ENCODE results near the gene BEX5.
"Not testable (repeated sequence)": the region's sequence is repeated elsewhere in the genome, so short reads cannot be mapped to it uniquely, and the experiment has no call there.

The BEX5 gene

DNA sequence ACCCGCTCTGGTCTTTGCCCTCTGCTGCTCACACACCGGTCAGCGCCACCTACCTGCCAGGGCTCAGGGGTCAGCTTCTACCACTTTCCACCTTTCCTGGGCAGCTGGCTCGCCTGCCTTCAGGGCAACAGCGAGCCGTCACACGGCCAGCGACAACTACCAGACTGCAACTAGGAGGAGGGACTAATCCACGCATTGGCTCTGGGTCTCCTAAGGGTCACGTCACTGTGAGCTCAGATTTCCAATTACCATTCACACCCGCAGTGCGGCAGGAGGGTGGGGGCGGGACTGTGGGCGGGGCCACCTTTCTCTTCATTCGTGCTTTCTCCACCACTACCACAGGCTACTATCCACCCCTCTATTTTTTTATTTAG, at the start of gene BEX5:
Gene BEX5, minus strand, starts transcription at position 172 of the 374 bp plus-strand sequence. CDS start 1,712 bp downstream, outside the sequence.
- peak; percentile 25 to 28 for DNase-seq (ENCODE audit: low read depth in 2 of 2)

DNA sequence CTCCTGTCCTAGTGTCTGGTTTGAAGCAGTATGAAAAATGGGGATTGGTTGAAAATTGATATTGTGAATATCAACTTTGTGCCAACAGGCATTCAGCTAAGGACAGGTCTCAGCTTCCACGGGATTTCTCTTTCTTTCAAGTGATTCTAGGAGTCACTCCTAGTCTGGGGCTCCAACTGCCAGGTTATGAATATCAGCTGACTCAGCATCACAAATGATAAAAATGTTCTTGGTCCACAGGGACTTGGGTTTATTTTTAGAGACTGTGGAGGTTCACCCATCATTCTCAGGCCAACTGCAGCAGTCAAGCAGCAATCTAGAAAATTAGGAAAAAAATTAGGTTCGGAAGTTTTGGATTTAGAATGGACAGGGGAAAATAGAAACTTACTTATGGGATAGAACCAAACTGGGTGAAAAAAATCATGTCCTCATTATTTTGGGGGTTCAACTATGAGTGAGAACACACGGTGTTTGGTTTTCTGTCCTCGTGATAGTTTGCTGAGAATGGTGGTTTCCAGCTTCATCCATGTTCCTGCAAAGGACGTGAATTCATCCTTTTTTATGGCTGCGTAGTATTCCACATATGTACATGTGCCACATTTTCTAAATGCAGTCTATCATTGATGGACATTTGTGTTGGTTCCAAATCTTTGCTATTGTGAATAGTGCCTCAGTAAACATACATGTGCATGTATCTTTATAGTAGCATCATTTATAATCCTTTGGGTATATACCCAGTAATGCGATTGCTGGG, 30.4 kb upstream of the BEX5 start:
- DNase-seq (ENCODE audit: low read depth in 2 of 2): no peak

DNA sequence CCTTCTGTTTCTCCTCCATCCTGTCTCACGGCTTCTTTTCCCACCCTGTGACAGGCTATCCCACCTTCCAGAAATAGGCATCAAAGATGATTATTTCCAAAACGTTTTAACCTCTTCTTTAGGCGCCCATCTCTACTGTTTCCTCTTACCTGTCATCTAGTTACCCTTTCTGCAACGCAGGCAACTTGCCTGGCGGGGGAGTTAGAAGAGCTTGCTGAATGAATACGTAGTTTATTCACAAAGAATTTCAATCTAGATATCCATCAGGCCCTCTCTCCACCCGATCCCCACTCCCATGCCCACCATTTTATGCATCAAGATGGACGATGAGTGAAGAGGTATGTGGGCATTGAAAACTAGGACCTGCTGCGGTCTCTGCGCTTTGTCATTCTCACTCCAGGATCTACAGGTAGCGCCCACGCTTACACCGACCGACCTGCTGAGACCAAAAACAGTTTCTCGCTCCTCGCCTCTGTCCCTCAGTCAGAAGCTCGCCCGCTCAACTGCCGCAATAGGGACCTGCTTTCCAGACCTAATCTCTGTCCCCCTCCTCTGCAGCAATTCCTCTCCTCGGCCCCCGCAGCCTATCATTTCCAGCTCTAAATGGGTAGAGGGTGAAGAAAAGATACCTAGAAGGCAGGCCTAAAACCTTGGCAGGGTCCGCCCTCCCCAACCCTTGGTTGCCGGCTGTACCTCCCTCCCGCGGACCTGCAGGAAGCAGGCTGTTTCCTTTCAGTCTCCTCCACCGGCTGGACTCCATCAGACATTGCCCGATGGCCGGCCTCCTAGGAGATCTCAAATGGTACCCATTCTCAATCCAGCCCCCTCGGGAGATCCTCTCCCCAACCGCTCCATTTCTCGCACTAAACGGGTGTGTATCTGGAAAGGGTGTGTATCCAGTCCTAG, 624 bp downstream of the BEX5 start:
- no peak for DNase-seq (ENCODE audit: low read depth in 2 of 2)

DNA sequence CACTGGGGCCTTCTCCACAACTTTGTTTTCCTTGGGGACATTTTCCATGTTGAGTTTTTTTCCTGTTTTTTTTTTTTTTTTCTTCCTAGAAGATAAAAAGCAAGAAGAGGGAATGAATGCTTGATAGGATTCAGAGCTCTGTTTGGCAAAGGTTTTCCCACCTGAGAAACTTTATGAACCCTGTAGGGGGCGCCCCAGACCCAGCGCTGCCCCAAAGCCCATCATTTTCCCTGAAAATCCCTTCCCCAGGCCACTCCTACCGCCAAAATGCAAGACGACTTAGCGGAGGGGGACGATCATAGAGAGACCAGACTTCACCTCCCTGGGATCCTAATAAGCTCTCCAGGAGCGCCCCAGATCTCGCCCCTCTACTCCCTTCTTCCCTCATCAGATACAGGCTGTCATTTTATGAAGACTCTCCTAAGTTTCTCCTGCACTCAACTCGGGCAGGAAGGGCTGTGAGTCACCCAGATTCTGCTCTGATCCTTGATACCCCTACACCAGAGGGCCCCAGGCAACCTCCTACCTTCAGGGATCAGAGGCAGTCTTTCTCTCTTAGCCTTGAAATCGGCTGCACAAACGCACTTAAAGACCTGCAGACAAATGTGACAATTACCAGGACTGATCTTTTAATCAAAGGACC, 1.4 kb downstream of the BEX5 start:
- DNase-seq (ENCODE audit: low read depth in 2 of 2): no peak

GRCh38 chrX:102142274-102142673, 13.5 kb downstream of the BEX5 start, which contains the start of gene TCEAL6:
Gene TCEAL6, minus strand, starts transcription at chrX:102142481.
- not testable (repeated sequence) for DNase-seq (ENCODE audit: low read depth in 2 of 2)

DNA sequence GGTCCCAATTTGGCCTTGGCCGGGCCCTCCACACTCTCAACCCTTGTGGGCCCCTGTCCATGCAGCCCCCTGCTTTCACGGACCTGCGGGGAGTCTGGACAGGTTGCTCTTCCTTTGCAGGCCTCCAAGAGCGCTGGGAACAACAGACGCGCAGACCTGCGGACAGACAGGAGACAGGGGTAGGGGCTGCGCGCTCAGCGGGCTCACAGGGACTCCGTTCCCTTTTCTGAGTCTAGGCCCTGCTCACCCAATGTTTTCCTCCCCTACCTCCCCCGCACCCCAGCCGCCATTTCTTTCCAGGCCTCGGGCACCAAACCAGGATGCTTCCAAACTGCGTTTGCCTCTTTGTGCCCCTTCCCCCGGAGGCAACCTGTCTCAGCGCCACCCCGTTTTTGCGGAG, 14.1 kb downstream of the BEX5 start:
- not testable (repeated sequence) for DNase-seq (ENCODE audit: low read depth in 2 of 2)

DNA sequence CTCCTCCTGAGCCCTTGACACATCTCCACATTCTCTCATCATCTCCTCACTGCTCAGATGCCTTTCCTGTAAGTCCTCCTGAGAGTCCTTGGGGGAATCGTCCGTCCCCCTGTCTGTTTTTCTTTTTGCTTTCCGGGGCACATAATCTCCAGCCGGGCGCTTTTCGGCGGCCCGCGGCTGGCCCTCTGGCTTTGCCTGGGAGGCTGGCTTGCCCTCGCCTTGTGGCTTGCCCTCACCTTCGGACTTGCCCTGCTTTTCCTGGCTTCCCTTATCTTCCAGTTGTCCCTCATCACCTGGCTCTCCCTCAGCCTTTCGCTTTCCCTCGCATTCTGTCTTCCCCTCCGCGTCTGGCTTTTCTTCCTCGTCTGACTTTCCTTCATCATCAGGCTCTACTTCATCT, 14.9 kb downstream of the BEX5 start:
- not testable (repeated sequence) for DNase-seq (ENCODE audit: low read depth in 2 of 2)

- DNase-seq (ENCODE audit: low read depth in 2 of 2): no peak
Measured at GRCh38 chrX:102138064-102138463, 17.7 kb downstream of the BEX5 start.

- no peak for DNase-seq (ENCODE audit: low read depth in 2 of 2)
Measured at GRCh38 chrX:102129473-102129872, 26.3 kb downstream of the BEX5 start.

DNA sequence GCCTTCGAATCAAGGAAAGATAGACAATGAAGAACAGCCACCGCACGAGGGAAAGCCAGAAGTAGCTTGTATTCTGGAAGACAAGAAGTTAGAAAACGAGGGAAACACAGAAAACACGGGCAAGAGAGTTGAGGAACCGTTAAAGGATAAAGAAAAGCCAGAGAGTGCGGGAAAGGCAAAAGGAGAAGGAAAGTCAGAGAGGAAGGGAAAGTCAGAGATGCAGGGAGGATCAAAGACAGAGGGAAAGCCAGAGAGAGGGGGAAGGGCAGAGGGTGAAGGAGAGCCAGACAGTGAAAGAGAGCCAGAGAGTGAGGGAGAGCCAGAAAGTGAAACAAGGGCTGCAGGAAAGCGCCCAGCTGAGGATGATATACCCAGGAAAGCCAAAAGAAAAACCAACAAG, 28.9 kb downstream of the BEX5 start:
- no peak for DNase-seq (ENCODE audit: low read depth in 2 of 2)

DNA sequence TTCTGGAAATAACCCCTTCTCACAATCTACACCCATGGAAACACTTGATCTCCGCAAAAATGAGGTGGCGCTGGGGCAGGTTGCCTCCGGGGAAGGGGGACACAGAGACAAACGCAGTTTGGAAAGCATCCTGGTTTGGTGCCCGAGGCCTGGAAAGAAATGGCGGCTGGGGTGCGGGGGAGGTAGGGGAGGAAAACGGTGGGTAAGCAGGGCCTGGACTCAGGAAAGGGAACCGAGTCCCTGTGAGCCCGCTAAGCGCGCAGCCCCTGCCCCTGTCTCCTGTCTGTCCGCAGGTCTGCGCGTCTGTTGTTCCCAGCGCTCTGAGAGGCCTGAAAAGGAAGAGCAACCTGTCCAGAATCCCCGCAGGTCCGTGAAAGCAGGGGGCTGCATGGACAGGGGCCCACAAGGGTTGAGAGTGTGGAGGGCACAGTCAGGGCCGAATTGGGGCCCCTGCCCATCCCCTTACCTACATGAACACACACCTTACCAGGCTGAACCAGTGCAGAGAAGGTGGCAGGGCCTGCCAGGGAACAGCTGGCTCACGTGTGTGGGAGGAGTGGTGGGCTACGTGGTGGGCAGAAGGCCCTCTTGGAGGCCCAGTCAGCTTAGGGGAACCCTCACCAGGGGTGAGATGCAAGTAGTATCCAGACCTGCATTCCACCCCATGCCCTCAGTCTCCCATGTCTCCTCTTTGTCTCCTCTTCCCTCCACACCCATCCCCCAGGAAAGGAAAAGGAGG, 29.5 kb downstream of the BEX5 start:
- DNase-seq (ENCODE audit: low read depth in 2 of 2): not testable (repeated sequence)

GRCh38 chrX:102125436-102125835, 30.3 kb downstream of the BEX5 start, which contains the start of gene TCEAL2:
Gene TCEAL2, plus strand, starts transcription at chrX:102125679. Its CDS starts 1,152 bp downstream, at chrX:102126831.
- not testable (repeated sequence) for DNase-seq (ENCODE audit: low read depth in 2 of 2)

DNA sequence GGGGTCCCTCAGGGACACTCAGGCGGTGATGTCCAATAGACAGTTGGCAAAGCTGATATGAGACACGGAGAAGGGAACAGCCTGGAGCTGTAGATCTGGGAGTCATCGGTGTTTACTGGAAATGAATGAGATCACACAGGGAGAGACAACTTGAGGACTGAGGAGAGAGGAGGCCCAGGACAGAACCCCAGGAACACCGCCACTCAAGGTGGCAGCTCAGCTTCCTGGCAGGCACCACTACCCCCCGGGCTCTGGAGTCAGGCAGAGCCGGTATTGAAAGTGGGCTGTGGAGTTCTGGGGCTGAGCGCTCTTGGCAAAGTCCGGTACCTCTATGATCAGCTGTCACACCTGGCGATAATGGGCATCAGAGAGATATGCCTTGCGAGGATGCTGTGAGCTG, 30.8 kb downstream of the BEX5 start:
- not testable (repeated sequence) for DNase-seq (ENCODE audit: low read depth in 2 of 2)

- DNase-seq (ENCODE audit: low read depth in 2 of 2): no peak
Measured at GRCh38 chrX:102115748-102116147, 40.0 kb downstream of the BEX5 start.

- no peak for DNase-seq (ENCODE audit: low read depth in 2 of 2)
Measured at GRCh38 chrX:102113367-102113766, 42.4 kb downstream of the BEX5 start.

Measured in stimulated activated CD8-positive, alpha-beta memory T cell treated with anti-CD3 and anti-CD28 coated beads, Interleukin-15, amount 100 ng/mL, for 48 hours (primary cell).